Lung (tissue), 12 donors: ENCODE results near the gene ZNF714. TPM values are rescaled to one million over a fixed set of nuclear protein-coding genes. Genes with fewer than 3 reads are reported as not detected.
"Not testable (repeated sequence)": the region's sequence is repeated elsewhere in the genome, so short reads cannot be mapped to it uniquely, and the experiment has no call there.

Experiments used
- ATAC-seq: fragments of 200-7000 bp; cut with Tn5 transposase; one replicate; pipeline ENCODE4 v1.9.1; 2020; ENCODE audit warnings: moderate number of reproducible peaks; ENCODE audit not compliant: insufficient read depth, low FRiP score
- DNase-seq, 3 donors: peaks; one replicate each; pipeline ENCODE4 v3.0.0-alpha.2; 2013 to 2017
- H3K27ac ChIP-seq, 2 donors: one replicate each; pipeline ENCODE4 v1.5.1; 2013; ENCODE audit warnings: mild to moderate bottlenecking in 2 of 2, moderate library complexity in 2 of 2, control low read depth in 1 of 2, inconsistent platforms in 1 of 2, low read depth in 1 of 2, low read length in 1 of 2
- H3K27me3 ChIP-seq, 3 donors: one replicate each; pipeline ENCODE4 v1.5.1; 2013; ENCODE audit warnings: low read length in 2 of 3; ENCODE audit not compliant: control insufficient read depth in 3 of 3, insufficient read depth in 3 of 3
- H3K36me3 ChIP-seq, 4 donors: one replicate each; pipeline ENCODE4 v1.5.1; 2013; ENCODE audit warnings: low read length in 4 of 4, mild to moderate bottlenecking in 1 of 4, moderate library complexity in 1 of 4; ENCODE audit not compliant: control insufficient read depth in 4 of 4, insufficient read depth in 4 of 4
- H3K4me1 ChIP-seq, 5 donors: one replicate each; pipeline ENCODE4 v1.5.1; 2013; ENCODE audit warnings: low read length in 5 of 5, mild to moderate bottlenecking in 2 of 5, moderate library complexity in 1 of 5; ENCODE audit not compliant: control insufficient read depth in 5 of 5, insufficient read depth in 5 of 5
- H3K4me3 ChIP-seq: one replicate; pipeline ENCODE4 v1.5.1; 2013; ENCODE audit warnings: mild to moderate bottlenecking, control low read depth, moderate library complexity
- H3K9ac ChIP-seq, 2 donors: one replicate each; pipeline ENCODE4 v1.5.1; 2013; ENCODE audit warnings: low read length in 2 of 2, control low read depth in 1 of 2; ENCODE audit not compliant: insufficient read depth in 1 of 2
- H3K9me3 ChIP-seq, 4 donors: one replicate each; pipeline ENCODE4 v1.5.1; 2013; ENCODE audit warnings: low read length in 3 of 4, mild to moderate bottlenecking in 1 of 4, moderate library complexity in 1 of 4; ENCODE audit not compliant: control insufficient read depth in 4 of 4, insufficient read depth in 3 of 4
- WGBS, 2 donors: extraction: QIAGEN DNeasy Blood & Tissue Kit; methylation state at CpG; one replicate each; pipeline ENCODE4 v1.1.7; 2013; 5-methylcytosine and 5-hydroxymethylcytosine counted together
- polyA plus RNA-seq, 2 donors: library from polyadenylated mRNA; stranded (reverse); fragments of 200-250 nt; gene quantifications; one replicate each; pipeline ENCODE4 v1.2.1, GENCODE V29; 2013
- total RNA-seq, 2 donors: library from RNA; depleted of rRNA in 1 of 2; stranded (reverse); fragments of >200 nt in 1 of 2; gene quantifications; one replicate each; pipeline ENCODE4 v1.2.1, GENCODE V29; 2014 to 2021
- TF ChIP-seq, protein P1 (sequence below): IDR thresholded peaks from 2 replicates; pipeline ENCODE4 v1.5.1; 2012; ENCODE audit warnings: mild to moderate bottlenecking; ENCODE audit errors: control extremely low read depth, extremely low read depth
- donor health status: control.
- donor health status: control.
- donor health status: Bipolar disorder and iron deficiency.
- donor health status: healthy.
- donor health status: DM: yes; HTN: yes; CAD: no.

Gene ZNF714
- total and polyA plus RNA-seq, 4 donors: 1.2 to 25.0 (median 7.8) TPM

DNA sequence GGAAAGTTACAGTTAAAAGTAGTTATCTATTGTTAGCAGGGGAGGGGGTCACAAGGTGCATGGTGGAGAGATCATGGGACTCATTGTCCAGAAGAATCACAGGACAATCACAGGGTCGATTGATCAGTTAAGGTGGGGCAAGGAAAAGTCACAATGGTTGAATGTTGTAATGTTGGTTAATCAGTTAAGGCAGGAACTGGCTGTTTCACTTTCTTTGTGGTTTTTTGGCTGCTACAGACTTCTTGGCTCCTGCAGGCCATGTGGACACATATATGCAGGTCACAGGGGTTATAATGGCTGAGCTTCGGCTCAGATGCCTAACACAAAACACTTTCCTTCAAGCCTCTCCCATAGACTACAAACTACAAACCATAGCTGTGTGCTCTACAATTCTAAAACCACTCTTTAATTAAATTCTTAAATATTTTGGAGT is 52.9 kb downstream of the ZNF714 start:
- H3K4me3 ChIP-seq: no peak overlapping the region
- H3K9ac ChIP-seq: no peak overlapping the region
- DNase-seq: no peak
- WGBS, 2 donors: 62 to 83% methylated on average over 2 of the region's 2 CpGs
- no peak for ATAC-seq
- H3K36me3 ChIP-seq: no peaks in the 10 kb centered on the region
- H3K9me3 ChIP-seq: peaks cover 0 to 2% (median 0%) of the 10 kb centered on the region in 4 donors
- H3K27ac ChIP-seq: no peak overlapping the region
- H3K27me3 ChIP-seq: no peaks in the 10 kb centered on the region
- TF ChIP-seq, protein P1, sequence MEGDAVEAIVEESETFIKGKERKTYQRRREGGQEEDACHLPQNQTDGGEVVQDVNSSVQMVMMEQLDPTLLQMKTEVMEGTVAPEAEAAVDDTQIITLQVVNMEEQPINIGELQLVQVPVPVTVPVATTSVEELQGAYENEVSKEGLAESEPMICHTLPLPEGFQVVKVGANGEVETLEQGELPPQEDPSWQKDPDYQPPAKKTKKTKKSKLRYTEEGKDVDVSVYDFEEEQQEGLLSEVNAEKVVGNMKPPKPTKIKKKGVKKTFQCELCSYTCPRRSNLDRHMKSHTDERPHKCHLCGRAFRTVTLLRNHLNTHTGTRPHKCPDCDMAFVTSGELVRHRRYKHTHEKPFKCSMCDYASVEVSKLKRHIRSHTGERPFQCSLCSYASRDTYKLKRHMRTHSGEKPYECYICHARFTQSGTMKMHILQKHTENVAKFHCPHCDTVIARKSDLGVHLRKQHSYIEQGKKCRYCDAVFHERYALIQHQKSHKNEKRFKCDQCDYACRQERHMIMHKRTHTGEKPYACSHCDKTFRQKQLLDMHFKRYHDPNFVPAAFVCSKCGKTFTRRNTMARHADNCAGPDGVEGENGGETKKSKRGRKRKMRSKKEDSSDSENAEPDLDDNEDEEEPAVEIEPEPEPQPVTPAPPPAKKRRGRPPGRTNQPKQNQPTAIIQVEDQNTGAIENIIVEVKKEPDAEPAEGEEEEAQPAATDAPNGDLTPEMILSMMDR: no peak
- H3K4me1 ChIP-seq: no peaks in the 10 kb centered on the region

DNA sequence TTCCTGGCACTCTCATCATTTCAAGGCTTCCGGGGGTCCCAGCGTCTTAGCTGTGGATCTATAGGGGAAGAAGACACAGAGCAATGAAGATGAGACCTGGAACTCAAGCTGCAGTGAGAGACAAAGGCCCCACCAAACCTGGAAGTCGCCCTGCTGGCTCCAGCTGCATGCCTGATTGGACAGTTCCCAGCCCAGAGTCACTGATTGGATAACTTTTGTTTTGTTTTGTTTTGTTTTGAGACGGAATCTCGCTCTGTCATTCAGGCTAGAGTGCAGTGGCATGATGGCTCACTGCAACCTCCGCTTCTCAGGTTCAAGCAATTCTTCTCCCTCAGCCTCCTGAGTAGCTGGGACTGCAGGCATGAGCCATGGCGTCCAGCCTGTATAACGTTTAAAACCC is 53.4 kb downstream of the ZNF714 start:
- H3K27ac ChIP-seq: no peak overlapping the region
- TF ChIP-seq, protein P1: no peak
- WGBS, 2 donors: 84 to 85% methylated on average over 8 of the region's 8 CpGs
- no peak for ATAC-seq
- H3K4me1 ChIP-seq: no peaks in the 10 kb centered on the region
- peaks cover 0 to 2% (median 0%) of the 10 kb centered on the region in 4 donors for H3K9me3 ChIP-seq
- no peaks in the 10 kb centered on the region for H3K36me3 ChIP-seq
- H3K4me3 ChIP-seq: no peak overlapping the region
- no peaks in the 10 kb centered on the region for H3K27me3 ChIP-seq
- DNase-seq: no peak
- H3K9ac ChIP-seq: no peak overlapping the region

DNA sequence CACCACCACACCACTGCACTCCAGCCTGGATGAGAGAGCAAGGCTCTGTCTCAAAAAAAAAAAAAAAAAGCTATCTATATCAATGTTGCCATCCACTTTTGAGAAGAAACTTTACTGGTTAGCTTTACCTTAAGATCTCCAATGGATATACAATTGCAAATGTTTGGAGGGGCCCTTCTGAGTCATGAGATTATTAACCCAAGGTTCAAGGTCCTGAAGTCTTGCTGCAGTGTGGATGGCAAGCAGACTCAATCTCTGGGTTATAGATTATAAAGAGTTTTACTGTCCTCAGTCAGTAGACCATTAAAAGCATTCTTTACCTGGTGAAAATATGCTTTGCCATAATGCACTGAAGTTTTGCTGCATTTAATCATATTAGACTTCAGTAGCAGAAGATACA is 56.1 kb downstream of the ZNF714 start:
- no peaks in the 10 kb centered on the region for H3K27me3 ChIP-seq
- H3K9ac ChIP-seq: no peak overlapping the region
- TF ChIP-seq, protein P1: no peak
- peaks cover 0 to 4% (median 0%) of the 10 kb centered on the region in 4 donors for H3K36me3 ChIP-seq
- no peak overlapping the region for H3K4me3 ChIP-seq
- H3K27ac ChIP-seq: no peak overlapping the region
- ATAC-seq (no peak), DNase-seq (no peak)
- no peaks in the 10 kb centered on the region for H3K9me3 ChIP-seq
- peaks cover 0 to 5% (median 2%) of the 10 kb centered on the region in 5 donors for H3K4me1 ChIP-seq

DNA sequence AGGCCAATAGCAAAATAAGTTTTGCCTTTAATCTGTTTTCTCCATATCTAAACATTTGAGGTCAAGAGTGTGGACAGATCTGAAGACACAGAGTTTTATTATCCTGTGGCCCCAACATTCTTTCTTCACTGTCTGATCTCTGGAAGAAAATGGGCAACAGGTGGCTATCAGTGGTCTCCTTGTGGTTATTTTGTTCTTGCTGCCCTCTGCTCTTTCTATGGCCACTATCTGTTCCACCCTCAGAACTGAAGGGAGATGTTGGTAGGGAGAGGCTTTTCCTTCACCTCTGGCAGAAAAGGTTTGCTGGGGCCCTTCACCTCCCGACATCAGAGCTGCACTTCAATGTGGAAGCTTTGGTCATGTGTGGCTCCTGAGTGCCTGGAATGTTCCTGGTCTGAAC is 59.0 kb downstream of the ZNF714 start:
- not testable (repeated sequence) for ATAC-seq, H3K27me3 ChIP-seq, H3K4me1 ChIP-seq, DNase-seq, H3K4me3 ChIP-seq, H3K27ac ChIP-seq, H3K9ac ChIP-seq, H3K9me3 ChIP-seq
- peaks cover 1 to 22% (median 7%) of the 10 kb centered on the region in 4 donors for H3K36me3 ChIP-seq
- 79 to 89% methylated on average over 1 of the region's 1 CpG for WGBS, 2 donors
